Measurements from ENCODE around the gene LDLRAD4.
"Not testable (repeated sequence)": the region's sequence is repeated elsewhere in the genome, so short reads cannot be mapped to it uniquely, and the experiment has no call there.

The LDLRAD4 gene

GRCh38 chr18:13332874-13333273 lies 114.3 kb downstream of the LDLRAD4 start:
- no peak for TF ChIP-seq CTCF (IDR thresholded peaks at IDR 0.05; ENCODE audit: extremely low read depth, missing control alignments)
- no peak for DNase-seq (ENCODE audit: low spot score)

- no peak for TF ChIP-seq CTCF (IDR thresholded peaks at IDR 0.05; ENCODE audit: extremely low read depth, missing control alignments)
- no peak for DNase-seq (ENCODE audit: low spot score)
Observed at GRCh38 chr18:13335903-13336302, 117.3 kb downstream of the LDLRAD4 start.

GRCh38 chr18:13336841-13337240 lies 118.3 kb downstream of the LDLRAD4 start:
- no peak for TF ChIP-seq CTCF (IDR thresholded peaks at IDR 0.05; ENCODE audit: extremely low read depth, missing control alignments)
- no peak for DNase-seq (ENCODE audit: low spot score)

- no peak for DNase-seq (ENCODE audit: low spot score)
- no peak for TF ChIP-seq CTCF (IDR thresholded peaks at IDR 0.05; ENCODE audit: extremely low read depth, missing control alignments)
Observed at GRCh38 chr18:13337369-13337768, 118.8 kb downstream of the LDLRAD4 start.

GRCh38 chr18:13338318-13338717 lies 119.8 kb downstream of the LDLRAD4 start:
- DNase-seq (ENCODE audit: low spot score), result no peak
- TF ChIP-seq CTCF (IDR thresholded peaks at IDR 0.05; ENCODE audit: extremely low read depth, missing control alignments), result no peak

- no peak for TF ChIP-seq CTCF (IDR thresholded peaks at IDR 0.05; ENCODE audit: extremely low read depth, missing control alignments)
- DNase-seq (ENCODE audit: low spot score), result no peak
Observed at GRCh38 chr18:13339653-13340052, 121.1 kb downstream of the LDLRAD4 start.

- DNase-seq (ENCODE audit: low spot score), result not testable (repeated sequence)
Observed at GRCh38 chr18:13346449-13346848, 127.9 kb downstream of the LDLRAD4 start.

- DNase-seq (ENCODE audit: low spot score), result no peak
- TF ChIP-seq CTCF (IDR thresholded peaks at IDR 0.05; ENCODE audit: extremely low read depth, missing control alignments), result no peak
Observed at GRCh38 chr18:13353084-13353823, 134.7 kb downstream of the LDLRAD4 start.

Data from GM20000 (cell line).